ENCODE data around the gene GMEB2. TPM values are rescaled to one million over a fixed set of nuclear protein-coding genes. Genes with fewer than 3 reads are reported as not detected.
"Not testable (repeated sequence)": the region's sequence is repeated elsewhere in the genome, so short reads cannot be mapped to it uniquely, and the experiment has no call there.

GMEB2 gene
- total RNA-seq, 1 donor = 7.4 TPM

- H3K4me3 ChIP-seq (ENCODE audit: low read depth, low read length) = no peak overlapping the region
- TF ChIP-seq CTCF (IDR thresholded peaks at IDR 0.05; ENCODE audit: insufficient read depth, low read length) = no peak
- DNase-seq (ENCODE audit: low read depth) = no peak
Measured at GRCh38 chr20:63618291-63618980, 8.5 kb downstream of the GMEB2 start.

- no peak for DNase-seq (ENCODE audit: low read depth)
- no peak for TF ChIP-seq CTCF (IDR thresholded peaks at IDR 0.05; ENCODE audit: insufficient read depth, low read length)
- no peak overlapping the region for H3K4me3 ChIP-seq (ENCODE audit: low read depth, low read length)
Measured at GRCh38 chr20:63617876-63618265, 9.0 kb downstream of the GMEB2 start.

GRCh38 chr20:63617092-63617875, 9.6 kb downstream of the GMEB2 start:
- DNase-seq (ENCODE audit: low read depth) = no peak
- no peak for TF ChIP-seq CTCF (IDR thresholded peaks at IDR 0.05; ENCODE audit: insufficient read depth, low read length)
- no peak overlapping the region for H3K4me3 ChIP-seq (ENCODE audit: low read depth, low read length)

- peak; percentile 31 for TF ChIP-seq CTCF (IDR thresholded peaks at IDR 0.05; ENCODE audit: insufficient read depth, low read length)
- DNase-seq (ENCODE audit: low read depth) = peak; percentile 29
- not testable (repeated sequence) for H3K4me3 ChIP-seq (ENCODE audit: low read depth, low read length)
Measured at GRCh38 chr20:63613863-63614594, 12.9 kb downstream of the GMEB2 start.

GRCh38 chr20:63612276-63612931, 14.5 kb downstream of the GMEB2 start:
- TF ChIP-seq CTCF (IDR thresholded peaks at IDR 0.05; ENCODE audit: insufficient read depth, low read length) = no peak
- H3K4me3 ChIP-seq (ENCODE audit: low read depth, low read length) = no peak overlapping the region
- no peak for DNase-seq (ENCODE audit: low read depth)

GRCh38 chr20:63611646-63612045, 15.3 kb downstream of the GMEB2 start:
- no peak for DNase-seq (ENCODE audit: low read depth)
- no peak for TF ChIP-seq CTCF (IDR thresholded peaks at IDR 0.05; ENCODE audit: insufficient read depth, low read length)
- no peak overlapping the region for H3K4me3 ChIP-seq (ENCODE audit: low read depth, low read length)

Data from fibroblast of the aortic adventitia (primary cell).